ENCODE results near the gene ZFAND3. TPM values are rescaled to one million over a fixed set of nuclear protein-coding genes. Genes with fewer than 3 reads are reported as not detected.

Gene ZFAND3
- total and polyA plus RNA-seq, 4 donors = 24.5 to 152 (median 81.6) TPM

GRCh38 chr6:37860226-37860839 is 40.8 kb downstream of the ZFAND3 start:
- Histone ChIP-seq H3K4me1 (ENCODE audit: control insufficient read depth, insufficient read depth, low read length) (no peaks in the 10 kb centered on the region), H3K4me3 (ENCODE audit: low read depth, low read length) (no peak overlapping the region), H3K9me3 (ENCODE audit: control insufficient read depth, insufficient read depth, low read length) (no peaks in the 10 kb centered on the region), H3K27ac (ENCODE audit: low read depth, low read length) (no peak overlapping the region), H3K36me3 (ENCODE audit: control insufficient read depth, insufficient read depth, low read length) (no peaks in the 10 kb centered on the region), H3K27me3 (ENCODE audit: control insufficient read depth, insufficient read depth, low read length) (no peaks in the 10 kb centered on the region)
- no CpG with 5 or more reads among the region's 1 CpG for WGBS (ENCODE audit: insufficient coverage)
- DNase-seq (ENCODE audit: low read depth in 4 of 6, low spot score in 6 of 6) = peak in 4 of 6 donors; percentile 7 to 67 (median 36)

- DNase-seq (ENCODE audit: low read depth in 4 of 6, low spot score in 6 of 6) = no peak
- 90% methylated on average over 2 of the region's 2 CpGs for WGBS (ENCODE audit: insufficient coverage)
- Histone ChIP-seq H3K4me3 (ENCODE audit: low read depth, low read length) (no peak overlapping the region), H3K36me3 (ENCODE audit: control insufficient read depth, insufficient read depth, low read length) (no peaks in the 10 kb centered on the region), H3K4me1 (ENCODE audit: control insufficient read depth, insufficient read depth, low read length) (no peaks in the 10 kb centered on the region), H3K27ac (ENCODE audit: low read depth, low read length) (no peak overlapping the region), H3K9me3 (ENCODE audit: control insufficient read depth, insufficient read depth, low read length) (no peaks in the 10 kb centered on the region), H3K27me3 (ENCODE audit: control insufficient read depth, insufficient read depth, low read length) (no peaks in the 10 kb centered on the region)
Observed at GRCh38 chr6:37861452-37861851, 41.9 kb downstream of the ZFAND3 start.

DNA sequence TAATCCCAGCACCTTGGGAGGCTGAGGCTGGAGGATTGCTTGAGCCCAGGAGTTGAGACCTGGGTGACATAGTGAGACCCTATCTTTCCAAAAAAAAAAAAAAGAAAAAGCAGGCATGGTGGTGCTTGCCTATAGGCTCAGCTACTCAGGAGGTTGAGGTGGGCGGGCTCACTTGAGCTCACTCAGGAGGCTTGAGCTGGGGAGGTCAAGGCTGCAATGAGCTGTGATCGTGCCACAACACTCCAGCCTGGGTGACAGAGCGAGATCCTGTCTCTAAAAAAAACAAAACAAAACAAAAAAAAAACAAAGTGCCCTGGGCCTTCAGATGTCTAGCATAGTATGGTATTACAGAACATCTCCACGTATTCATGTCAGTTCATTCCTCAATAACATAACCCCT is 42.9 kb downstream of the ZFAND3 start:
- H3K27me3 ChIP-seq (ENCODE audit: control insufficient read depth, insufficient read depth, low read length) = no peaks in the 10 kb centered on the region
- 80% methylated on average over 2 of the region's 4 CpGs for WGBS (ENCODE audit: insufficient coverage)
- H3K36me3 ChIP-seq (ENCODE audit: control insufficient read depth, insufficient read depth, low read length) = no peaks in the 10 kb centered on the region
- H3K4me1 ChIP-seq (ENCODE audit: control insufficient read depth, insufficient read depth, low read length) = no peaks in the 10 kb centered on the region
- DNase-seq (ENCODE audit: low read depth in 4 of 6, low spot score in 6 of 6) = no peak
- no peaks in the 10 kb centered on the region for H3K9me3 ChIP-seq (ENCODE audit: control insufficient read depth, insufficient read depth, low read length)
- no peak overlapping the region for H3K27ac ChIP-seq (ENCODE audit: low read depth, low read length)
- no peak overlapping the region for H3K4me3 ChIP-seq (ENCODE audit: low read depth, low read length)

GRCh38 chr6:37862992-37863391 is 43.5 kb downstream of the ZFAND3 start:
- Histone ChIP-seq H3K36me3 (ENCODE audit: control insufficient read depth, insufficient read depth, low read length) (no peaks in the 10 kb centered on the region), H3K4me3 (ENCODE audit: low read depth, low read length) (no peak overlapping the region), H3K9me3 (ENCODE audit: control insufficient read depth, insufficient read depth, low read length) (no peaks in the 10 kb centered on the region), H3K4me1 (ENCODE audit: control insufficient read depth, insufficient read depth, low read length) (no peaks in the 10 kb centered on the region), H3K27ac (ENCODE audit: low read depth, low read length) (no peak overlapping the region), H3K27me3 (ENCODE audit: control insufficient read depth, insufficient read depth, low read length) (no peaks in the 10 kb centered on the region)
- no peak for DNase-seq (ENCODE audit: low read depth in 4 of 6, low spot score in 6 of 6)
- no CpG with 5 or more reads among the region's 2 CpGs for WGBS (ENCODE audit: insufficient coverage)

DNA sequence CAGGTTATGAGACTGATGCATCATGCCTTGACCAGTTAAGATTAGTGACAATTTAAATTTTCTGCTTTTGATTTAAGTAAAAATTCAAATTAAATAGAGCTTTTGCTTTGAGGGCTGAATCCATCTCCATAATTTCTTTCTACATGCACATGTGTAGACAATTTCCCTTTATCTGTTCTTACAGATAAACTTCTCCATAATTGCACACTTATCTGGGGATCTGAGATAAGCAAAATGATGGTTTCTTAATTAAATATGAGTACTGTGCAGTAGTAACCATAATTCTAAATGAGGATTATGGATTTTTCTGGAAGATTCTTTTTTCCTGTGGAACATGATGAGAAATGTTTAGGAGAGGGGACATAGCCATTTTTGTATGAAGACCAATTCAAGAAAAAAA is 44.7 kb downstream of the ZFAND3 start:
- H3K4me3 ChIP-seq (ENCODE audit: low read depth, low read length) = no peak overlapping the region
- no peaks in the 10 kb centered on the region for H3K27me3 ChIP-seq (ENCODE audit: control insufficient read depth, insufficient read depth, low read length)
- H3K27ac ChIP-seq (ENCODE audit: low read depth, low read length) = no peak overlapping the region
- H3K4me1 ChIP-seq (ENCODE audit: control insufficient read depth, insufficient read depth, low read length) = no peaks in the 10 kb centered on the region
- DNase-seq (ENCODE audit: low read depth in 4 of 6, low spot score in 6 of 6) = no peak
- no peaks in the 10 kb centered on the region for H3K36me3 ChIP-seq (ENCODE audit: control insufficient read depth, insufficient read depth, low read length)
- H3K9me3 ChIP-seq (ENCODE audit: control insufficient read depth, insufficient read depth, low read length) = no peaks in the 10 kb centered on the region

- Histone ChIP-seq H3K4me3 (ENCODE audit: low read depth, low read length) (no peak overlapping the region), H3K4me1 (ENCODE audit: control insufficient read depth, insufficient read depth, low read length) (no peaks in the 10 kb centered on the region), H3K27me3 (ENCODE audit: control insufficient read depth, insufficient read depth, low read length) (no peaks in the 10 kb centered on the region), H3K27ac (ENCODE audit: low read depth, low read length) (no peak overlapping the region), H3K9me3 (ENCODE audit: control insufficient read depth, insufficient read depth, low read length) (no peaks in the 10 kb centered on the region), H3K36me3 (ENCODE audit: control insufficient read depth, insufficient read depth, low read length) (no peaks in the 10 kb centered on the region)
- WGBS (ENCODE audit: insufficient coverage) = 100% methylated on average over 2 of the region's 5 CpGs
- no peak for DNase-seq (ENCODE audit: low read depth in 4 of 6, low spot score in 6 of 6)
Observed at GRCh38 chr6:37865504-37865903, 46.0 kb downstream of the ZFAND3 start.

GRCh38 chr6:37866590-37867507 is 47.3 kb downstream of the ZFAND3 start:
- peaks cover 2% of the 10 kb centered on the region for H3K9me3 ChIP-seq (ENCODE audit: control insufficient read depth, insufficient read depth, low read length)
- no peak overlapping the region for H3K27ac ChIP-seq (ENCODE audit: low read depth, low read length)
- no peaks in the 10 kb centered on the region for H3K4me1 ChIP-seq (ENCODE audit: control insufficient read depth, insufficient read depth, low read length)
- DNase-seq (ENCODE audit: low read depth in 4 of 6, low spot score in 6 of 6) = no peak
- no peaks in the 10 kb centered on the region for H3K27me3 ChIP-seq (ENCODE audit: control insufficient read depth, insufficient read depth, low read length)
- H3K36me3 ChIP-seq (ENCODE audit: control insufficient read depth, insufficient read depth, low read length) = no peaks in the 10 kb centered on the region
- no peak overlapping the region for H3K4me3 ChIP-seq (ENCODE audit: low read depth, low read length)
- 85% methylated on average over 4 of the region's 6 CpGs for WGBS (ENCODE audit: insufficient coverage)

DNA sequence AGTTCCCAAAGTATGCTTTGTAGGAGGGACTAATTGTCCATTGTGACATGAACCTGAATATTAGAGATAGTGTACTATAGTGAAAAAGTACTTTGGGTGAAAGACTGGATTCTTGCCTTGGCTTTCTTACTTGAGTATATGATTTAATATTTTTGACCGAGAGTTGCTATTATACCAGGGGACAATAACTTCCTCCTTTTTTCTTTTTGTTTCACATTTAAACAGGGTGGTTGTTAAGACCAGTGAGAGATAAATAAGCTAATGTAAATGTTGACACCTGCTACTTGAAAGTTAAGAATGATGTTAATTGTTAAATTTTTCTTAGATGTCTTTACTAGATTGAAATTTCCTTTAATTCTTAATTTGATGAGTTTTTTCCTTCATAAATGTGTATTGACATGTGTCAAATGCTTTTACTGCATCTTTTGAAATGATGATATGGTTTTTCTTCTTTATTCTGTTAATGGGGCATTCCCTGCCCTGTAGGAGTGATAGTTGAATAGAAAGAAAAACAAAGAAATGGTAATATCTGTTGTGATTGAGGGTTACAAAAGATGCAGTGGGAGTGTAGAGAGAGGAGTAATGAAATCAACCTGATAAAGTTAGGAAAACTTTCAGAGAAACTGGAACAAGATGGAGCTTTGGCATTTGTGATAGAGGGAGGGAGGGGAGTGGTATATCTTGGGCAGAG is 48.4 kb downstream of the ZFAND3 start:
- H3K9me3 ChIP-seq (ENCODE audit: control insufficient read depth, insufficient read depth, low read length) = peaks cover 4% of the 10 kb centered on the region
- H3K36me3 ChIP-seq (ENCODE audit: control insufficient read depth, insufficient read depth, low read length) = no peaks in the 10 kb centered on the region
- no peak overlapping the region for H3K4me3 ChIP-seq (ENCODE audit: low read depth, low read length)
- no peaks in the 10 kb centered on the region for H3K27me3 ChIP-seq (ENCODE audit: control insufficient read depth, insufficient read depth, low read length)
- WGBS (ENCODE audit: insufficient coverage) = no CpG with 5 or more reads among the region's 1 CpG
- no peak overlapping the region for H3K27ac ChIP-seq (ENCODE audit: low read depth, low read length)
- no peaks in the 10 kb centered on the region for H3K4me1 ChIP-seq (ENCODE audit: control insufficient read depth, insufficient read depth, low read length)
- no peak for DNase-seq (ENCODE audit: low read depth in 4 of 6, low spot score in 6 of 6)

DNA sequence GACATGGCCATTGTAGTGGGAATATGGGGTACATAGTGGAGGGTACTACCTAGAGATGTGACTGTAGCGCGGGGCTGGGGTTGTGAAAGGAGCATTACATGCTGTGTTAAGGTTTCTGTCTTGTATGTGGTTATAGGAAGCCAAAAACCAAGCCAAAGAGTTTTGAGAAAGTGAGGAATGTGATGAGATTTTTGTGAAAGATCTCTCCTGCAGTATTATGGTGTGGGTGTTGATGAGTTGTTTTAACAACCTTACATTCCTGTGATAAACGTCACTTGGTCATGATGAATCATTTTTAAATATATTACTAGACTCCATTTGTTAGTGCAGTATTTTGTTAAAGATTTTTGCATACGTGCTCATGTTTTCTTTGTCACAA is 48.9 kb downstream of the ZFAND3 start:
- DNase-seq (ENCODE audit: low read depth in 4 of 6, low spot score in 6 of 6) = no peak
- 92% methylated on average over 3 of the region's 4 CpGs for WGBS (ENCODE audit: insufficient coverage)
- Histone ChIP-seq H3K36me3 (ENCODE audit: control insufficient read depth, insufficient read depth, low read length) (no peaks in the 10 kb centered on the region), H3K4me3 (ENCODE audit: low read depth, low read length) (no peak overlapping the region), H3K27ac (ENCODE audit: low read depth, low read length) (no peak overlapping the region), H3K9me3 (ENCODE audit: control insufficient read depth, insufficient read depth, low read length) (peaks cover 4% of the 10 kb centered on the region), H3K4me1 (ENCODE audit: control insufficient read depth, insufficient read depth, low read length) (no peaks in the 10 kb centered on the region), H3K27me3 (ENCODE audit: control insufficient read depth, insufficient read depth, low read length) (no peaks in the 10 kb centered on the region)

Measured in spinal cord (tissue), 10 donors.